CD14-positive monocyte (primary cell): ENCODE results near the gene KRT38. TPM values are rescaled to one million over a fixed set of nuclear protein-coding genes. Genes with fewer than 3 reads are reported as not detected.

ENCODE experiments used
- DNase-seq, 3 donors: peaks; one replicate each; pipeline ENCODE4 v3.0.0-alpha.2; 2011 to 2022
- H2AFZ ChIP-seq: 2 replicates; pipeline ENCODE4 v1.6.0; 2012; ENCODE audit warnings: mild to moderate bottlenecking, low read depth, low read length, inconsistent platforms; ENCODE audit not compliant: insufficient read depth, poor library complexity, severe bottlenecking
- H3K27ac ChIP-seq, 2 donors: 1 replicate in 1 of 2; 2 replicates in 1 of 2; pipeline ENCODE4 v1.5.1; 2012 to 2013; ENCODE audit warnings: low read length in 2 of 2, control low read depth in 1 of 2, inconsistent platforms in 1 of 2, low read depth in 1 of 2, mild to moderate bottlenecking in 1 of 2
- H3K27me3 ChIP-seq, 2 donors: one replicate each; pipeline versions ENCODE4 v1.6.0 to v1.6.1; 2011 to 2013; ENCODE audit warnings: low read length in 2 of 2; ENCODE audit not compliant: control insufficient read depth in 2 of 2, insufficient read depth in 2 of 2
- H3K36me3 ChIP-seq, 2 donors: replicated peaks in 1 of 2; 1 replicate in 1 of 2; 2 replicates in 1 of 2; pipeline versions ENCODE4 v1.5.1 to v1.6.1; 2012 to 2013; ENCODE audit warnings: low read length in 2 of 2, control low read depth in 1 of 2, inconsistent platforms in 1 of 2, mild to moderate bottlenecking in 1 of 2; ENCODE audit not compliant: insufficient read depth in 2 of 2, control insufficient read depth in 1 of 2
- H3K4me1 ChIP-seq, 2 donors: 1 replicate in 1 of 2; 2 replicates in 1 of 2; pipeline versions ENCODE4 v1.5.1 to v1.6.1; 2012 to 2013; ENCODE audit warnings: low read length in 2 of 2, control low read depth in 1 of 2, inconsistent platforms in 1 of 2, mild to moderate bottlenecking in 1 of 2, moderate library complexity in 1 of 2; ENCODE audit not compliant: insufficient read depth in 2 of 2, control insufficient read depth in 1 of 2
- H3K4me2 ChIP-seq: replicated peaks from 2 replicates; pipeline ENCODE3; 2012; ENCODE audit warnings: low read length, moderate library complexity, mild to moderate bottlenecking; ENCODE audit not compliant: poor library complexity, severe bottlenecking; ENCODE audit errors: extremely low read depth
- H3K4me3 ChIP-seq, 3 experiments: fragments of 200-600 bp in 1 of 3; sonication (generic) in 1 of 3; replicated peaks in 1 of 3; 1 replicate in 2 of 3; 2 replicates in 1 of 3; pipeline ENCODE4 v1.5.1; 2011 to 2013; ENCODE audit warnings: low read length in 3 of 3, mild to moderate bottlenecking in 3 of 3, control low read depth in 2 of 3, low read depth in 2 of 3, inconsistent platforms in 1 of 3, moderate library complexity in 1 of 3
- H3K79me2 ChIP-seq: 2 replicates; pipeline ENCODE4 v1.6.0; 2012; ENCODE audit warnings: mild to moderate bottlenecking, control low read depth, inconsistent platforms, low read length, moderate library complexity; ENCODE audit not compliant: insufficient read depth
- H3K9ac ChIP-seq: 2 replicates; pipeline ENCODE4 v1.6.0; 2017; ENCODE audit warnings: low read length, mild to moderate bottlenecking; ENCODE audit not compliant: insufficient read depth, poor library complexity, severe bottlenecking
- H3K9me3 ChIP-seq, 2 donors: replicated peaks in 1 of 2; 1 replicate in 1 of 2; 2 replicates in 1 of 2; pipeline versions ENCODE4 v1.5.1 to v1.6.1; 2012 to 2013; ENCODE audit warnings: low read length in 2 of 2, control low read depth in 1 of 2; ENCODE audit not compliant: control insufficient read depth in 1 of 2, insufficient read depth in 1 of 2
- H4K20me1 ChIP-seq: 2 replicates; pipeline ENCODE4 v1.6.0; 2012; ENCODE audit warnings: mild to moderate bottlenecking, low read length, control low read depth, moderate library complexity; ENCODE audit not compliant: insufficient read depth
- H3K27ac Mint-ChIP-seq, 7 donors: one replicate each; pipeline ENCODE4 v1.8.0; 2020; ENCODE audit warnings: mild to moderate bottlenecking in 7 of 7, mixed read lengths in 7 of 7, moderate library complexity in 6 of 7, inconsistent platforms in 2 of 7
- H3K27me3 Mint-ChIP-seq, 3 donors: one replicate each; pipeline ENCODE4 v1.8.0; 2021 to 2022; ENCODE audit warnings: low read depth in 3 of 3, mild to moderate bottlenecking in 3 of 3, mixed read lengths in 3 of 3, moderate library complexity in 3 of 3, inconsistent platforms in 1 of 3
- H3K36me3 Mint-ChIP-seq, 2 donors: one replicate each; pipeline ENCODE4 v1.8.0; 2020; ENCODE audit warnings: mixed read lengths in 2 of 2, inconsistent platforms in 1 of 2, mild to moderate bottlenecking in 1 of 2
- H3K4me1 Mint-ChIP-seq: one replicate; pipeline ENCODE4 v1.8.0; 2020; ENCODE audit warnings: mild to moderate bottlenecking, mixed read lengths
- H3K4me3 Mint-ChIP-seq, 2 donors: one replicate each; pipeline ENCODE4 v1.8.0; 2020; ENCODE audit warnings: mild to moderate bottlenecking in 2 of 2, mixed read lengths in 2 of 2, moderate library complexity in 1 of 2
- H3K9me3 Mint-ChIP-seq, 7 donors: one replicate each; pipeline ENCODE4 v1.8.0; 2020 to 2022; ENCODE audit warnings: mixed read lengths in 7 of 7, mild to moderate bottlenecking in 6 of 7, moderate library complexity in 6 of 7, inconsistent platforms in 2 of 7
- WGBS: methylation state at CpG from one replicate; pipeline ENCODE4 v1.1.5; 2013; ENCODE audit warnings: missing lambda C conversion rate; ENCODE audit not compliant: insufficient coverage; 5-methylcytosine and 5-hydroxymethylcytosine counted together
- intact Hi-C, 2 donors: fragments of 100-400 bp; cut with micrococcal nuclease; formaldehyde crosslinking; loops; one replicate each; pipeline versions ENCODE4 v1.15.0 to v1.15.1; 2023
- polyA plus RNA-seq, 3 donors: library from polyadenylated mRNA; depleted of rRNA in 1 of 3; unstranded in 2 of 3; stranded (reverse) in 1 of 3; fragments of 300-500 nt in 2 of 3; fragments of >200 nt in 1 of 3; fragmentation: Illumina TruSeq in 2 of 3; gene quantifications; 1 replicate in 2 of 3; 2 replicates in 1 of 3; pipeline ENCODE4 v1.2.3, GENCODE V29; 2012 to 2021
- TF ChIP-seq, protein P1 (sequence below): fragments of 200-600 bp; IDR thresholded peaks from one replicate; pipeline ENCODE4 v1.8.0; 2022; ENCODE audit warnings: antibody characterized with exemption, mild to moderate bottlenecking

The KRT38 gene
- polyA plus RNA-seq, 3 donors, result not detected

DNA sequence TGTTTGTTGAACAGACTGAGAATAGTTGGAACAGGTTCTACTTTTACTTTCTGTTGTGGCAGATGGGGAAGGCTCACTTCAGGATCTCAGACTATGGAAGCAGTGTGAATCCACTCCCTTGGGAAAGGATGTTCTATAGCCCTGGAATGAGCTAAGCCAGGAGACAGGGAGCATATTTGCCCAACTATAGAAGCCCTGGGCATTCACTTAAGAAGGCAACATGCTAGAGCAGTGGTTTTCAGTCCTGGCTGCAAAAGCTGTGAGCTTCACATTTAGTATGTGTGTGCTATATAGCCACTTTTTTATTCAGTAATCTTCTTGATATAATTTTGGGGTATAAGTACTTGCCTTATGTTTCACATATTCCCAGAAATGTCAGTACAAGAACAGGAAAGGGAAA, 27.6 kb upstream of the KRT38 start:
- no peak for DNase-seq
- intact Hi-C loops, result no loop called here
- no peaks in the 10 kb centered on the region for H3K4me1 ChIP-seq

DNA sequence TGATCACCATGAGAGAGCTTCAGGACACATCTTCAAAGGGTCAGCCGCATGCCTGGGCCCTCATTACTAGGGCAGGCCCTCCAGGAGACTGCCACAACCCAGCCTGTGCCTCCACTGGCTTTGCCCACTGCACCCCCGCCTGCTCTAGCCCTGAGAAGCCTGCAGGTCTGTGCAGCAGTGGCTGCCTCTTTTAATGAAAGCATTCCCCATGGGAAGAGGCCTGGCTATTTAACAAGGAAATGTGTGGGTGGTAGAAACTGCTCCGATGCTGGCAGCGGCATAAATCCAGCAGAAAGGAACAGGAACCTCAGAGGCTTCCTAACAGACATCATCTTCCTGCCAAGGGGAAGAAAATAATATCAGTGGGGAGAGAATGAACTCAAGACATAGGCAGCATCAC, 26.8 kb upstream of the KRT38 start:
- Mint-ChIP-seq H3K27ac (peak overlapping the region in 1 of 7 donors; percentile 25), H3K27me3 (peaks cover 6 to 19% (median 11%) of the 10 kb centered on the region in 3 donors), H3K4me1 (no peaks in the 10 kb centered on the region), H3K9me3 (peaks cover 0 to 17% (median 2%) of the 10 kb centered on the region in 7 donors), H3K4me3 (no peak overlapping the region), H3K36me3 (no peaks in the 10 kb centered on the region)
- Histone ChIP-seq H3K4me3 (no peak overlapping the region), H3K27me3 (peaks cover 0 to 3% of the 10 kb centered on the region in 2 donors), H4K20me1 (no peaks in the 10 kb centered on the region), H3K79me2 (no peaks in the 10 kb centered on the region), H3K4me1 (no peaks in the 10 kb centered on the region), H3K36me3 (no peaks in the 10 kb centered on the region), H3K27ac (no peak overlapping the region), H3K4me2 (no peak overlapping the region), H3K9ac (no peak overlapping the region), H2AFZ (no peak overlapping the region), H3K9me3 (no peaks in the 10 kb centered on the region)
- WGBS, result 93% methylated on average over 2 of the region's 4 CpGs
- intact Hi-C loops, result no loop called here
- DNase-seq, result no peak
- TF ChIP-seq, protein P1, sequence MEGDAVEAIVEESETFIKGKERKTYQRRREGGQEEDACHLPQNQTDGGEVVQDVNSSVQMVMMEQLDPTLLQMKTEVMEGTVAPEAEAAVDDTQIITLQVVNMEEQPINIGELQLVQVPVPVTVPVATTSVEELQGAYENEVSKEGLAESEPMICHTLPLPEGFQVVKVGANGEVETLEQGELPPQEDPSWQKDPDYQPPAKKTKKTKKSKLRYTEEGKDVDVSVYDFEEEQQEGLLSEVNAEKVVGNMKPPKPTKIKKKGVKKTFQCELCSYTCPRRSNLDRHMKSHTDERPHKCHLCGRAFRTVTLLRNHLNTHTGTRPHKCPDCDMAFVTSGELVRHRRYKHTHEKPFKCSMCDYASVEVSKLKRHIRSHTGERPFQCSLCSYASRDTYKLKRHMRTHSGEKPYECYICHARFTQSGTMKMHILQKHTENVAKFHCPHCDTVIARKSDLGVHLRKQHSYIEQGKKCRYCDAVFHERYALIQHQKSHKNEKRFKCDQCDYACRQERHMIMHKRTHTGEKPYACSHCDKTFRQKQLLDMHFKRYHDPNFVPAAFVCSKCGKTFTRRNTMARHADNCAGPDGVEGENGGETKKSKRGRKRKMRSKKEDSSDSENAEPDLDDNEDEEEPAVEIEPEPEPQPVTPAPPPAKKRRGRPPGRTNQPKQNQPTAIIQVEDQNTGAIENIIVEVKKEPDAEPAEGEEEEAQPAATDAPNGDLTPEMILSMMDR, result no peak

More for the DNA sequence above, 27.6 kb upstream of the KRT38 start:
- H2AFZ ChIP-seq, result no peak overlapping the region
- no peak overlapping the region for H3K4me3 ChIP-seq
- TF ChIP-seq, protein P1, result no peak
- peaks cover 8 to 18% (median 11%) of the 10 kb centered on the region in 3 donors for H3K27me3 Mint-ChIP-seq
- H3K9ac ChIP-seq, result no peak overlapping the region
- no peaks in the 10 kb centered on the region for H3K4me1 Mint-ChIP-seq
- H3K9me3 ChIP-seq, result no peaks in the 10 kb centered on the region
- no peaks in the 10 kb centered on the region for H3K79me2 ChIP-seq
- no peaks in the 10 kb centered on the region for H4K20me1 ChIP-seq
- H3K36me3 Mint-ChIP-seq, result no peaks in the 10 kb centered on the region
- H3K27ac ChIP-seq, result no peak overlapping the region
- no peak overlapping the region for H3K27ac Mint-ChIP-seq
- no peak overlapping the region for H3K4me2 ChIP-seq
- peaks cover 0 to 3% of the 10 kb centered on the region in 2 donors for H3K27me3 ChIP-seq
- H3K36me3 ChIP-seq, result no peaks in the 10 kb centered on the region
- H3K4me3 Mint-ChIP-seq, result no peak overlapping the region
- peaks cover 0 to 20% (median 2%) of the 10 kb centered on the region in 7 donors for H3K9me3 Mint-ChIP-seq
